ENCODE measurements around the gene MGAT5. TPM values are rescaled to one million over a fixed set of nuclear protein-coding genes. Genes with fewer than 3 reads are reported as not detected.
A peak's percentile ranks its signal among the peaks of the same experiment; 100 is the strongest.

Gene MGAT5
- total RNA-seq, 1 experiment from 2014 or later = 37.5 TPM

- DNase-seq (ENCODE audit: low read depth) = peak; percentile 64
Measured at GRCh38 chr2:134391751-134392160, 137.9 kb downstream of the MGAT5 start.

GRCh38 chr2:134392442-134393074 is 138.7 kb downstream of the MGAT5 start:
- no peak for DNase-seq (ENCODE audit: low read depth)

DNA sequence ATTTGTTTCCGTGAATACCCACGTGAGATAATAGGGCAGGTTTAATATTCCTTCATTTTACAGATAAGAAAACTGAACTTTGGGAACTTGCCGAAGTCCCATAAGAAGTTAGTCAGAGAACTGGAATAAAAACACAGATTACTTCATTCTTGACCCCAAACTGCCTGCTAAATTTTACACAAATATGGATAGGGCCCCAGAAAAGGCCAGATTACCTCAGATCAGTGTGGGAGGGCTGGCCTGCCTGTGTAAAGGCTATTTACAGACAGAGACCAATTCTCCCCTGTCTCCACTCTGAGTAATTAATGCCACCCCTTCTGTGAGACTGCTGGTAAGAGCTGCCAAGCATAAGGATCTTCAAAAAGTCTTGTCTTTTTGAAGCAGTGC is 139.2 kb downstream of the MGAT5 start:
- DNase-seq (ENCODE audit: low read depth) = no peak

DNA sequence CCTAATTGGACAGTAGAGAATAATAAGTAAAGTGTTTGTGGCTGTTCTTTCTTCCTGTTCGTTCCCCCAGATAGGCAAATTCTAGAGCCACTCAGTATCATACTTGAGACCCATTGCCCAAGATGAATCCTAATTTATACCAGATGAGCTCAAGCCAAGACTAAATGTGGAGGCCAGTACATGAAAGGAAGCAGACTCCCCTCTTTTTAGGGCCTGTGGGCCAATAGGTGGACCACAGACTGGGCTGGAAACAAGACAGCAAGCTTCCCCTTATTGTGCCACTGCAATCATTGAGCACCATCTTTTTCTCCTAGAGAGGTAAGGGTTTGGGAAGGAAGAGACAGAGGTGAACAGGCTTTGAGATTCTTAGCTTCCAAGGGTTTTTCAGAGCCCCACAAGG is 141.9 kb downstream of the MGAT5 start:
- DNase-seq (ENCODE audit: low read depth) = no peak

- no peak for DNase-seq (ENCODE audit: low read depth)
Measured at GRCh38 chr2:134396493-134396892, 142.6 kb downstream of the MGAT5 start.

GRCh38 chr2:134397146-134397896 is 143.4 kb downstream of the MGAT5 start:
- DNase-seq (ENCODE audit: low read depth) = no peak

DNA sequence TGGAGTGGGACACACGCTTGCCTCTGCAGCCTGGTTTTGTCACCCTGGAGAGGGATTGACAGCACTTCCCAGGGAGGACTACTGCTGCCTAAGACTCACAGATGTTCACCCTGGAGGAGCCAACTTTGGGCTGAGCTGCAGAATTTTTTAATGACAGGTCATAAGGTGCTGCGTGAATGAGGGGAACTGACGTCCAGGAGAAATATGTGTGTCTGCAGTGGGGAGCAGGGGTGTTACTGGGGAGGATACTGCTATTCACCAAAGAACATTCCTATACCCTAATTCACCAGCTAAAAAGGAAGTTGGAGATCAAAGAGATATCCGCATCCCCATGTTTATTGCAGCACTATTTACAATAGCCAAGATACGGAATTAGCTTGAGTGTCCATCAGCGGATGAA is 144.4 kb downstream of the MGAT5 start:
- peak; percentile 89 for DNase-seq (ENCODE audit: low read depth)

DNA sequence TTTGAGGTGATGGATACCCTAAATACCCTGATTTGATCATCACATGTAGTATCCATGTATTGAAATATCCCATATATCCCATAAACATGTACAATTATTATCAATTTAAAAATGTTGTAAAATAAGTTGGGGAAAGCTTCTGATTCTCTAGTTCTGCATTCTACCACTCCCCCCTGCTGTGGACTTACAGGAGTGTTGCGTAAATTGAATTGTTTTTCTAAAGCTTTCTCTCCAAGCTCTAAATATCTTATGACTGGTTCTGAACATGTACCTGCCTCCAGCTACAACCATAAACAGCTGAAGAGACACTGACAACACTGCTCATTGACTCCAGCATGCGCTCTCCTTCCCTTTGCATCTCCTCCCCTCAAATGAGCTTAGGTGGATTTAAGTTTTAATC is 145.2 kb downstream of the MGAT5 start:
- no peak for DNase-seq (ENCODE audit: low read depth)

- no peak for DNase-seq (ENCODE audit: low read depth)
Measured at GRCh38 chr2:134401081-134401497, 147.2 kb downstream of the MGAT5 start.

GRCh38 chr2:134401789-134402188 is 147.9 kb downstream of the MGAT5 start:
- no peak for DNase-seq (ENCODE audit: low read depth)

GRCh38 chr2:134402410-134402809 is 148.5 kb downstream of the MGAT5 start:
- no peak for DNase-seq (ENCODE audit: low read depth)

GRCh38 chr2:134405611-134406081 is 151.8 kb downstream of the MGAT5 start:
- peak; percentile 39 for DNase-seq (ENCODE audit: low read depth)

DNA sequence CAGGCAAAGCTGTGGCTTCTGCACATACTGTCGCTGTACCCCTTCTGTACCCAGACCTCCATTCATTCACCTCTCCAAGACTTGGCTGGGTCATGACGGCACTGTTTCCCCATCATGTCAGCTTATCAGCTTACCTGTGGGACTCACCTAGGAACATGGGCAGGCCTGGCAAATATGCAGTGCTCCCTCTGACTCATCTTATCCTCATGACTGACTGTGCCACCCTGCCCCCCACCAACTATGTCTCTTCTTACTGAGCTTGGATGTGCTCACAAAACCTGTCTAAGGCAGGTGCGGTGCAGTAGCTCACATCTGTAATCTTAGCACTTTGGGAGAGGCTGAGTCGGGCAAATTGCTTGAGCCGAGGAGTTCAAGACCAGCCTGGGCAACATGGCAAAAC is 152.4 kb downstream of the MGAT5 start:
- DNase-seq (ENCODE audit: low read depth) = peak; percentile 26

- DNase-seq (ENCODE audit: low read depth) = no peak
Measured at GRCh38 chr2:134406736-134407135, 152.9 kb downstream of the MGAT5 start.

DNA sequence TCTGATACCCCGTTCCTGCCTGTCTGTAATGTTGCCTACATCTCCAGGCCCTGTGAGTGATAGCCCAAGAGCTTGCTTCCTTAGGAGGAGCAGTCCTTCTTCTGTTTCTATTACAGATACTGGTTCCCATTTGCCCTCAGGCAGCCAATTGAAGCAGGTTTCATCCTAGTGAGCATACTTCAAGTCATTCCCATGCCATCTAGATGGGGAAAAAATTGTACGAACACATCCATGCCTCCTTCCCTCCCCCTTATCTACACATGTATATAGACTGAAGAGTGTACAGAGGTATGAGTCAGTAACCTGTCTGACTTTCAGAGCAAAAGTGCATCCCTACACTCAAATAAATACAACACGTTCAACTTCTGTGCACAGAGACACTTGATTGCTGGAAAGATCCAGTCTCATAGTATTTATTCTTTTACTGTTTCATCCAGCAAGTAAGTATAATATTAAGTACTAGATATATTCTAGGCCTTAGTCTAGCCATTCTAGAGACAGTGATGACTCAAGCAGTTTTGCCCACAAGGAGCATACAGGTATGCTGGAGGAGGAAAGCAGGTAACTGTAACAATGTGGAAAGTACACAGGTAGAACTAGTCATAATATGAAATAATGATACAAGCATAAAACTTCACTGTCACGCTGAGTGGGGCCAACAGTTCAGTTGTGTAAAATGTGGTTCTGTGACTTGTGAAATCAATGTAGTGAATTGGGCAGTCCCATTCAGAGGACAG is 153.4 kb downstream of the MGAT5 start:
- no peak for DNase-seq (ENCODE audit: low read depth)

GRCh38 chr2:134408386-134408785 is 154.5 kb downstream of the MGAT5 start:
- DNase-seq (ENCODE audit: low read depth) = peak; percentile 31

DNA sequence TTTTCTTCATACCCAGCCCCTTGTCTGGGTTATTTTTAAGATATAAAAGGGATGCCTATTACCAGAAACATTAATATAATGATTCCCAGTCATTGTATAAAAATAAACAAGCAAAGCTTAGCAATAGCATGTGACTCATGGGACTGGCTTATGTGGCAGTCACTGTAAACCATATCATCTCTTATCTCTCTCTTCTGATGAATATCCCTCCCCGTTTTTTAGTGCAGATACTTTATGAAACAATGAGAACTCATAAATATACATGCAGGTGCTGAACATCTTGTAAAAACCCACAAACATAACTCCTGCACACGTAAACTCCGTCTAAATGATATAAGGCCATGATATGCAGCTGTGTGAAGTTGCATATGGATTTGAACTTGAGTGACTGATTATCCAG is 154.9 kb downstream of the MGAT5 start:
- no peak for DNase-seq (ENCODE audit: low read depth)

GRCh38 chr2:134410006-134410405 is 156.1 kb downstream of the MGAT5 start:
- no peak for DNase-seq (ENCODE audit: low read depth)

DNA sequence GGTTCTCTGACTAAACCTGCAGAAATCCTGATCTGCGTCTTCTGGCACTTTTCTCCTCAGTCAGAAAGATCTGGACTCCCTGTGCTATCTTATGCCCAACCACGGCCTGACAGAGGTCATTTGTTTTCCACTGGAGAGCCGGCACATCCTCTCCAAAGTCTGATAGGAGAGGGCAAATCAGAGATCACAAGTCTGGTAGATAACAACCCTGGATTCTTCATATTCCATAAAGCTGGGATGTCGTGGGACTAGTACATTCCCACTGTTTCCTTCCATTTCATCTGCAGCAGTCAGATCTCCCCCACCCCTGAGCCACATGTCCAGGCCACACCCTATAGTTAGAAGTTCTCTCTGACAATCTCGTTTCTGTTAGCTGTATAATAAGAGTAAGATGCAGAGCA is 157.0 kb downstream of the MGAT5 start:
- DNase-seq (ENCODE audit: low read depth) = no peak

GRCh38 chr2:134411279-134411827 is 157.5 kb downstream of the MGAT5 start:
- no peak for DNase-seq (ENCODE audit: low read depth)

GRCh38 chr2:134411828-134412638 is 158.2 kb downstream of the MGAT5 start:
- peak; percentile 75 for DNase-seq (ENCODE audit: low read depth)

All from HT1080 (cell line).